Posterior cingulate gyrus (tissue), 11 donors: ENCODE results near the gene KRT86.
"Not testable (repeated sequence)": the region's sequence is repeated elsewhere in the genome, so short reads cannot be mapped to it uniquely, and the experiment has no call there.

Source experiments
- DNase-seq, 10 donors: peaks; one replicate each; pipeline versions ENCODE4 v3.0.0 to v3.0.0-alpha.2; 2020 to 2021; ENCODE audit warnings: mixed read lengths in 3 of 10
- intact Hi-C: fragments of 100-400 bp; cut with DNase I; formaldehyde crosslinking; loops from one replicate; pipeline ENCODE4 v1.15.1; 2023

Gene KRT86

GRCh38 chr12:52286857-52287785 is 12.7 kb downstream of the KRT86 start:
- intact Hi-C loops, result not testable (repeated sequence)
- peak in 1 of 10 donors; percentile 22 for DNase-seq

DNA sequence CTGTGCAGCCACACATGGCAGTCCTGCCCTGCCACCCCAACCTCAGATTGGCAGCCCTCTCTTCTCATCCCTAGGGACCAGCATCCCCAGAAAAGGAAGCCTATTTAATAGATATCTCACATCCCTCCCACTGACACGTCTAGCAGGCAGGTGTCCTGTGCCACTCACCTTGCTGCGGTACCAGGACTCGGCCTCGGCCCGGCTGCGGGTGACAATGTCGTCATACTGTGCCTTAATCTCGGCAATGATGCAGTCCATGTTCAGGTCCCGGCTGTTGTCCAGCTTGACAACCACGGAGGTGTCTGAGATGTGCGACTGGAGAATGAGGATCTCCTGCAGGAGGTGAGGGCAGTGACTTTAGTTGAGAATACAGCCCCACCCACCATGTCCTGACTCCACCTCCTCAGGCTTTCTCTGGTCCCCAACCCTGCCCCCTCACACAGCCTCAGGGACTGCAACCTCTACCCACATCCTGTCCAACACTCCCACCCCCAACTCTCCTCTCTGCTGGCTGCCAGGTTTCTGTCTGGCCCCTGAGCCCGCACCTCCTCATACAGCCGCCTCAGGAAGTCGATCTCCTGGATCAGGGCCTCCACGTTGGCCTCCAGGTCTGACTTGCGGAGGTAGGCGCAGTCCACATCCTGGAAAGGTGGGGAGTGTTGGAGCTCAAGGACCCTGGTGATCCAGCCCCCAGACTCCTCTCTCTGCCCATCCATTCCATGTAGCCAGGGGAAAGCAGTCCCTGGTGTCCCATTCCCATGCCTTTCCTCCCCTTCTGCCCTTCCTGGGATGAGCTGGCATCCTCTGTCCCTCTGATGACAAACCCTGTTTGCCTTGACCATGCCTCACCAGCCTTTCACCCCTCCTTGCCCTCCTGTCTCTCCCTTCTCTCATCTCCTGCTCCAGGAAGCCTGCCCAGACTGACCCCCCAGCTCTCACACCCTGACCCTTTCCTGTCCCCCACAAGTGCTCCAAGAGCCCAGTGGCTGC is 13.7 kb downstream of the KRT86 start:
- peak in 1 of 10 donors; percentile 63 for DNase-seq
- intact Hi-C loops, result not testable (repeated sequence)

DNA sequence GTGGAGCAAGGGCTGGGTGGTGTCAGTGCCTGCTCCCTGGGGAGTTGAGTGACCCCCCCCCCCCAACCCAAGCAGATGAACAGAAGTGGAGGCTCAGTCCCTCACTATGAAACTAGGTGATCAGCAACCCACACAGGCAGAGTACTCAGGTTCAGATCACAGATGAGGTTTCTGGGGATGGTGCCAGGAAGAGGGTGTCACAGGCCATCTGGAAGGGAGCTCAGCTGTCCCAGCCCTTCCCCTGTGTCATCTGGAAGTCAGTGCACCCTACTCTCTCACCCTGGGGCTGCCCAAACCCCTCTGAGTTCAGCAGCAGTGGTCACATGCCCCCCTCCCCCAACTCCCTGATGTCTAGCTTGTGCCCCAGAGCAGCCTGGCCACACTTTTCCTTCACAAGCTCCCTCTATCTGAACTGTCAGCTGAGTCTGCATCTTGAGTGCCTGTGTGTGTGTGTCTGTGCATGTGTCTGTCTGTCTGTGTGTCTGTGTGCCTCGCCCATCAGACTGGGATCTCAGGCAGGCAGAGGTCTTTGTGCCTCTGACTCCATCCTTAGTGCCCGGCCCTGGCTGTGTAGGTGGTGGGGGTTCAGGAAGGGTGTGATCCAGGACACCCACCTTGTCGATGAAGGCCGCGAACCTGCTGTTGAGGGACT is 16.2 kb downstream of the KRT86 start:
- DNase-seq, intact Hi-C loops: not testable (repeated sequence)

DNA sequence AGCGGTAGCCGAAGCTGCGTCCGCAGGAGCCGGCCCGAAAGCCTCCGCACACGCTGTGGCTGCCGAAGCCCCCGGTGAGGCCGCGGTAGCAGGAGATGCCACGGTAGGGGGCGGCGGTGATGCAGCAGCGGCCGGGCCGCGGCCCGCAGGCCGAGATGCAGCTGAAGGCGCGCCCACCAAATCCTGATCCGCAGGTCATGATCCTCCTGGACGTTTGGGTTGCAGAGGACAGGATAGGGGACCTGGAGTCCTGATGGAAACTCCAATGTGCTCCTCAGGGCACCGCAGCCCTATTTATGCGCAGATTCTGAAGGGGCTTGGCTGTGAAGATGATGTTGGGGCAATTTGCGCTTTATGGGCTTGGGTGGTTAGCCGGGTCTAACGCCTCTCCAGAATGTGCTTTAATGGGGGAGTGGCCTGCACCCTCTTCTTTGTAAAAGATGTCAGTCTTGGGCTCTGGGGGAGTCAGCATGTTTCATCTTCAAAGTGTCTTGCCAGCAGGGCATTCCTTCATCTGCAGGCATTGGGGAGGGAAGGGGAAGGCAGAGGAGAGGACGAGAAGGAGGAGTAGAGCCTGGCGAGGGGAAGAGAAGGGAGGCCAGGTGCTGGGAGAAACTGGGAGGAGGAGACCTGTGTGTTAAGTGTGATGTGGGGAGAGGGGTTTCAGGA is 17.0 kb downstream of the KRT86 start, which contains the start of gene KRT81:
TSS of gene KRT81 (minus strand) at position 268 of the 669 bp plus-strand sequence. CDS start at position 199, 69 bp downstream.
- peak in 1 of 10 donors; percentile 62 for DNase-seq
- intact Hi-C loops, result no loop called here

- intact Hi-C loops, result no loop called here
These were observed 19.5 kb downstream of the KRT86 start for GRCh38 chr12:52293926-52294325.

GRCh38 chr12:52294803-52295202 is 20.4 kb downstream of the KRT86 start:
- intact Hi-C loops, result no loop called here
- no peak for DNase-seq

More at GRCh38 chr12:52293926-52294325, 19.5 kb downstream of the KRT86 start:
- DNase-seq, result peak in 1 of 10 donors; percentile 20

DNA sequence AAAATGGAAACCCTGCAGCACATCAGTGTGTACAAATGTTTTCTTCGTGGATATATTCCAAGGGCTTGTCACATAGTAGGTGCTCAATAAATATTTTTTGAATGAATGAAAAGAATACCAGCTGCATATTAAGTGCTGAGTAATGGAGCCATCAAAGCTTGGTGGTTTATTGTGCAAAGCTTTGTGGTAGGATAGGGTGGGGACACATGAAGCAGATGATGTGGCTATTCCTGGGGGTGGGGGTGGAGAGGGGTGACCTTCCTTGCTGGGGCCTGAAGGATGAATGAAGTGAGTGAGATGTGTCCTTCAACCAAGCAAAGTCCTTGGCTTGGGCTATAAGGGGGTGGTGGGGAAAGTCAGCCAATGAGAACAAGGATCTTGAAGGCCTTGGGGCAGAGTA is 21.2 kb downstream of the KRT86 start:
- DNase-seq, result peak in 1 of 10 donors; percentile 3
- intact Hi-C loops, result no loop called here

DNA sequence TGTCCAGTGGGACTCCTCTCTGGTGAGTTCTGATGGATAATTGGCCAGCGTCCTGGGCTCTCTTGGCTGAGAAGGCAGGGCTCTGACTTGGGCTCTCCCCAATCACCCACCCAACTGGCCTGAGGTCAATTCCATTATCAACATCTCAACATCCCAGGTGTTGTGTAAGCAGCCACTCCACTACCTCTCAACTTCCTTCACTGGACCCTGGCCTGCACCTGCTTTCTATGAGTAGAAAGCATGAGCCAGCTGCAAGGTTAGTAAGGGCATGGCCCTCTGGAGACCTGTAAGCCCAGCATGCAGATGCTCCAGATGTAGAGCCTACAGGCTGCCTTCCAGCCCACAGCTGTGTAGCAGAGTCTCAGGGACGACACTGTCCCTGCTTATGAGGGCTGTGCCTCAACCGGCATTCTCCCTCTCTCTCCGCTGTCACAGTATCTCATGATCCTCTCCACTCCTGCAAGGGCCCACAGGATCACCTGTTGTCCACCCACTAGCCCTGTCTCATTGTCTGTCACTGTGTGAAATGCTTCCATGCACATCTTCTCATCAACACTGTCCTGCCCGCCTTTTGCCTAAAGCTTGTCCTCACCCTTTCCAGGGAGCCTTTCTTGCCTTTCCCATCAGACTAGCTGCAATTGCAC is 22.2 kb downstream of the KRT86 start:
- peak in 1 of 10 donors; percentile 51 for DNase-seq
- intact Hi-C loops, result no loop called here

DNA sequence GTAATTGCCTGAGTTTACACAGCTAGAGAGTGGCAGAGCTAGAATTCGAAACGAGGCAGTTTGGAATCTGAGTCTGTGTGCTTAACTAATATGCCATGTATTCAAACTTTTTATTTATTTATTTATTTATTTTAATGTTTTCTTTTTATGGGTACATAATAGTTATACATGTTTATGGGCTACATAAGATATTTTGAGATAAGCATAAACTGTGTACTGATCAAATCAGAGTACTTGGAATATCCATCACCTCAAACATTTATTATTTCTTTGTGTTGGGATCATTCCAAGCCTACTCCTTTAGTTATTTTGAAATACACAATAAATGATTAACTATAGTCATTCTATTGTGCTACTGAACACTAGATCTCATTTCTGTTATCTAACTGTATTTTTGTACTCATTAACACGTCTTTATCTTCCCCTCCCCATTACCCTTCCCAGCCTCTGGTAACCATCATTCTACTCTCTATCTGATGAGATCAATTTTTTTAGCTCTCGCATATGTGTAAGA is 24.3 kb downstream of the KRT86 start:
- intact Hi-C loops, result no loop called here
- DNase-seq, result no peak

- intact Hi-C loops, result no loop called here
- DNase-seq, result peak in 2 of 10 donors; percentile 42 to 66
These were observed 26.6 kb downstream of the KRT86 start for GRCh38 chr12:52300796-52301691.

DNA sequence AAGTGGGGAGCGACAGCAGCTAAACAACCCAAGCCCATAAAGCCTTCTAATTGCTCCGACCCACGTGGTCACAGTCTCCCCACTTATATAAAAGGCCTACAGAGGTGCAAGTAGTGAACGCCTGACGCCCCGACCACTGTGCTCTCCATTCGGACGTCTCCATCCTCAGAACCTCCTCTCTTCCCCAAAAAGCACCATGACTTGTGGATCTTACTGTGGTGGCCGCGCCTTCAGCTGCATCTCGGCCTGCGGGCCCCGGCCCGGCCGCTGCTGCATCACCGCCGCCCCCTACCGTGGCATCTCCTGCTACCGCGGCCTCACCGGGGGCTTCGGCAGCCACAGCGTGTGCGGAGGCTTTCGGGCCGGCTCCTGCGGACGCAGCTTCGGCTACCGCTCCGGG is 27.3 kb downstream of the KRT86 start:
- DNase-seq, result peak in 2 of 10 donors; percentile 25 to 60
- intact Hi-C loops, result not testable (repeated sequence)

DNA sequence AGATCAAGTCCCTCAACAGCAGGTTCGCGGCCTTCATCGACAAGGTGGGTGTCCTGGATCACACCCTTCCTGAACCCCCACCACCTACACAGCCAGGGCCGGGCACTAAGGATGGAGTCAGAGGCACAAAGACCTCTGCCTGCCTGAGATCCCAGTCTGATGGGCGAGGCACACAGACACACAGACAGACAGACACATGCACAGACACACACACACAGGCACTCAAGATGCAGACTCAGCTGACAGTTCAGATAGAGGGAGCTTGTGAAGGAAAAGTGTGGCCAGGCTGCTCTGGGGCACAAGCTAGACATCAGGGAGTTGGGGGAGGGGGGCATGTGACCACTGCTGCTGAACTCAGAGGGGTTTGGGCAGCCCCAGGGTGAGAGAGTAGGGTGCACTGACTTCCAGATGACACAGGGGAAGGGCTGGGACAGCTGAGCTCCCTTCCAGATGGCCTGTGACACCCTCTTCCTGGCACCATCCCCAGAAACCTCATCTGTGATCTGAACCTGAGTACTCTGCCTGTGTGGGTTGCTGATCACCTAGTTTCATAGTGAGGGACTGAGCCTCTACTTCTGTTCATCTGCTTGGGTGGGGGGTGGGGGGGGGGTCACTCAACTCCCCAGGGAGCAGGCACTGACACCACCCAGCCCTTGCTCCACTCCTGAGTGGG is 27.9 kb downstream of the KRT86 start:
- DNase-seq, intact Hi-C loops: not testable (repeated sequence)

GRCh38 chr12:52304941-52305411 is 30.5 kb downstream of the KRT86 start:
- peak in 1 of 10 donors; percentile 80 for DNase-seq
- intact Hi-C loops, result not testable (repeated sequence)

DNA sequence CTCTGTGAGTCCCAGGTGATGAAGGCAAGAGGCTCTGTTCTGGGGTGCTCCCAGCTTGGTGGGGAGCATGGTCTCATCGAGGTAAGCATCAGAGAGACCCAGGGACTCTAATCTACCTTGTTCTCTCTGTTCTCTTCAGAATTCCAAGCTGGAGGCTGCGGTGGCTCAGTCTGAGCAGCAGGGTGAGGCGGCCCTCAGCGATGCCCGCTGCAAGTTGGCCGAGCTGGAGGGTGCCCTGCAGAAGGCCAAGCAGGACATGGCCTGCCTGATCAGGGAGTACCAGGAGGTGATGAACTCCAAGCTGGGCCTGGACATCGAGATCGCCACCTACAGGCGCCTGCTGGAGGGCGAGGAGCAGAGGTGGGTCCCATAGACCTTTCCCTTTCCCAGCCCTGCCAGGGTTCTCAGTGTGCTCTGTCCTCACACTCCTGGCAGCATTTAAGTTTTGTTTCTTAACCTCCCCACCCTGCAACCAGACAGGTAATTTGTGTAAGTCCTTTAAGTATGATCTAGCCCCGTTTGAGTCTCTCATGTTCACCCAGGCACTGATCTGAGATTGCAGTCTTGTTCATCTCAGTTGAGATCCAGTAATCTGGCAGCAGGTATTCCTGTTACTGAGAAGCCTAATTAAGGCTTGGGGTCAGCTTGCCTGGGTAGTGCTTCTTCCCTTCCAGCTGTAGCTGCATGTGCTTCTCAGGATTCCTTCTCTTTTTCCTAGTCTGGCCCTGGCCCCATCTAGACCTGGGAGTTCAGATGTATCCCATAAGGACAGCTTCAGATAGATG is 31.7 kb downstream of the KRT86 start:
- intact Hi-C loops, result no loop called here
- peak in 1 of 10 donors; percentile 32 for DNase-seq

DNA sequence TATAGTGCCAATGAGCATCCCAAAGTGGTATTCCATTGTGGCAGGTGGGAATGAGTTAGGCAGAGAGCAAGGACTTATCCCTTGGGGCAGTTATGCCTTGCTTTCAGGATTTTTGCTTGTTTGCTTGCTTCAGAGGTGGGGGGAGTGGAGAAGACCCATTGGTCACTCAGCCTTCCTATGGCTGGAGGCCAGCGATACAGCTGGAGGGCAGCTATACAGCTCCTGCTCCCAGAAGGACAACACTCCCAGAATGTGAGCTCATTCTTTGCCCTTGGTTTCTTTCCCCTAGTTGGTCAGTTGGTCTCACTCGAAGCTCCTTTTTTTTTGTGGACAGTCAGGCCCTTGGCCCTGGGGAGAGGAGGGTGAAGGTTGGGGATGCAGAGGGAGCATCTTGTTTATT is 32.3 kb downstream of the KRT86 start:
- DNase-seq, result peak in 1 of 10 donors; percentile 29
- intact Hi-C loops, result no loop called here
